K562 (cell line): ENCODE measurements around the gene GTF3C1. TPM values are rescaled to one million over a fixed set of nuclear protein-coding genes. Genes with fewer than 3 reads are reported as not detected.

Experiments
- ATAC-seq: fragments of 200-7000 bp; cut with Tn5 transposase; 3 replicates; pipeline ENCODE4 v1.9.1; 2020; ENCODE audit warnings: moderate library complexity
- BruUV-seq: library from RNA; stranded (reverse); fragments of 400-500 nt; replicated peaks from 2 replicates; lab custom pipeline; 2021; lab: Mats Ljungman, UMichigan
- CTCF ChIA-PET: fragments of 300-600 bp; formaldehyde crosslinking; extraction: SDS; loops from one replicate; lab custom pipeline; 2021; ENCODE audit warnings: low intra/inter-chr PET ratio; lab: Yijun Ruan, JAX
- POLR2A ChIA-PET: fragments of 300-600, 350-650 bp; sonication (Branson Sonifier 250); formaldehyde crosslinking; extraction: SDS; loops from one replicate; lab custom pipeline; 2021; ENCODE audit warnings: antibody characterized with exemption, inconsistent platforms; lab: Yijun Ruan, JAX
- DNase-seq, 4 experiments: peaks; one replicate each; pipeline versions ENCODE4 v3.0.0 to v3.0.0-alpha.2; 2011 to 2018; ENCODE audit warnings: low spot score in 3 of 4, mixed read lengths in 3 of 4; ENCODE audit errors: extremely low read depth in 1 of 4
- FAIRE-seq: peaks from 2 replicates; lab custom pipeline; 2011; peaks lifted over from hg19 to GRCh38; lab: Jason Lieb, UNC
- H2AFZ ChIP-seq: 2 replicates; pipeline ENCODE4 v1.6.0; 2011; ENCODE audit warnings: low read depth, low read length, control low read depth, inconsistent platforms
- H3K27ac ChIP-seq: fragments of 200-600 bp; 3 replicates; pipeline ENCODE4 v1.8.0; 2011; ENCODE audit warnings: low read depth, mild to moderate bottlenecking, control low read depth, inconsistent platforms, low read length, moderate library complexity, mixed read lengths; ENCODE audit errors: extremely low read depth
- H3K27me3 ChIP-seq, 2 experiments: fragments of 300-600 bp in 1 of 2; 2 replicates in 1 of 2; 3 replicates in 1 of 2; pipeline versions ENCODE4 v1.6.0 to v1.8.0; 2011; ENCODE audit warnings: inconsistent platforms in 2 of 2, low read length in 2 of 2, mild to moderate bottlenecking in 1 of 2, mixed read lengths in 1 of 2, moderate library complexity in 1 of 2; ENCODE audit not compliant: control insufficient read depth in 2 of 2, insufficient read depth in 2 of 2
- H3K36me3 ChIP-seq: fragments of 300-600 bp; 3 replicates; pipeline ENCODE4 v1.8.0; 2011; ENCODE audit warnings: mild to moderate bottlenecking, low read length, inconsistent platforms; ENCODE audit not compliant: control insufficient read depth, insufficient read depth
- H3K4me1 ChIP-seq, 2 experiments: fragments of 200-600 bp in 1 of 2; replicated peaks in 1 of 2; 2 replicates in 1 of 2; 3 replicates in 1 of 2; pipeline versions ENCODE4 v1.5.1 to v1.8.0; 2011; ENCODE audit warnings: inconsistent platforms in 2 of 2, low read length in 2 of 2, mild to moderate bottlenecking in 1 of 2, mixed read lengths in 1 of 2, moderate library complexity in 1 of 2; ENCODE audit not compliant: control insufficient read depth in 2 of 2, insufficient read depth in 2 of 2
- H3K4me2 ChIP-seq: 2 replicates; pipeline ENCODE4 v1.6.1; 2011; ENCODE audit warnings: low read length, control low read depth, inconsistent platforms, mixed read lengths; ENCODE audit not compliant: insufficient read depth
- H3K4me3 ChIP-seq: fragments of 200-600 bp; sonication (generic), shearing (Covaris generic); 2 replicates; pipeline ENCODE4 v1.5.1; 2016; ENCODE audit warnings: control low read depth, inconsistent platforms
- H3K79me2 ChIP-seq: fragments of 200-600 bp; 3 replicates; pipeline ENCODE4 v1.8.0; 2011; ENCODE audit warnings: low read length, inconsistent platforms; ENCODE audit not compliant: control insufficient read depth, insufficient read depth
- H3K9ac ChIP-seq, 2 experiments: 2 replicates each; pipeline versions ENCODE4 v1.6.0 to v1.6.1; 2011; ENCODE audit warnings: low read depth in 2 of 2, low read length in 2 of 2, control low read depth in 1 of 2, inconsistent platforms in 1 of 2, mild to moderate bottlenecking in 1 of 2, mixed read lengths in 1 of 2; ENCODE audit not compliant: insufficient read depth in 1 of 2
- H3K9me1 ChIP-seq: one replicate; pipeline ENCODE4 v1.6.0; 2011; ENCODE audit warnings: inconsistent platforms, mild to moderate bottlenecking, low read length, moderate library complexity; ENCODE audit not compliant: control insufficient read depth, insufficient read depth
- H3K9me3 ChIP-seq: replicated peaks from 2 replicates; pipeline ENCODE4 v1.5.1; 2011; ENCODE audit warnings: low read depth, low read length, inconsistent platforms; ENCODE audit not compliant: control insufficient read depth, insufficient read depth
- H4K20me1 ChIP-seq: replicated peaks from 2 replicates; pipeline ENCODE4 v1.6.1; 2011; ENCODE audit warnings: low read length, inconsistent platforms, mixed read lengths; ENCODE audit not compliant: control insufficient read depth, insufficient read depth
- FOXA1 ChIP-seq: fragments of 450-650 bp; IDR thresholded peaks from 2 replicates; pipeline ENCODE4 v1.6.1; 2016; ENCODE audit warnings: mild to moderate bottlenecking, borderline replicate concordance
- FOXP1 ChIP-seq: sonication (generic); formaldehyde crosslinking; IDR thresholded peaks from 2 replicates; pipeline ENCODE4 v1.8.0; 2022; ENCODE audit warnings: mild to moderate bottlenecking, missing genetic modification reagents
- NR2F6 ChIP-seq: fragments of 450-650 bp; formaldehyde crosslinking; IDR thresholded peaks from 2 replicates; pipeline ENCODE4 v1.4.0; 2020; ENCODE audit warnings: mild to moderate bottlenecking
- RBM15 ChIP-seq: fragments of 200-400 bp; formaldehyde crosslinking; IDR thresholded peaks from 2 replicates; pipeline ENCODE4 v1.6.1; 2018; ENCODE audit warnings: mild to moderate bottlenecking, low read length, moderate library complexity; ENCODE audit not compliant: insufficient read depth
- RBM22 ChIP-seq: fragments of 200-400 bp; formaldehyde crosslinking; IDR thresholded peaks from 2 replicates; pipeline ENCODE4 v1.6.1; 2018; ENCODE audit warnings: low read length, low read depth; ENCODE audit not compliant: poor library complexity, severe bottlenecking
- STAT5B ChIP-seq: fragments of 250-450 bp; sonication (Bioruptor Pico); IDR thresholded peaks from 2 replicates; pipeline ENCODE4 v1.8.0; 2021; ENCODE audit warnings: mild to moderate bottlenecking, inconsistent platforms
- ZNF436 ChIP-seq: fragments of 250-450, 450-650 bp; sonication (Bioruptor Pico); formaldehyde crosslinking; IDR thresholded peaks from 2 replicates; pipeline ENCODE4 v1.7.0; 2020; ENCODE audit warnings: mild to moderate bottlenecking
- WGBS: fragments of 100-300 bp; shearing (Covaris generic); methylation state at CpG from one replicate; pipeline ENCODE4 v1.1.6; 2016; ENCODE audit warnings: low coverage, mixed read lengths; ENCODE audit not compliant: insufficient coverage; ENCODE audit errors: missing lambda C conversion rate; 5-methylcytosine and 5-hydroxymethylcytosine counted together
- in situ Hi-C: fragments of 300-500 bp; cut with MboI; formaldehyde crosslinking; loops from 4 replicates; pipeline ENCODE4 v1.15.0; 2018; ENCODE audit warnings: inconsistent platforms, mixed read lengths
- intact Hi-C: fragments of 100-400 bp; cut with micrococcal nuclease; formaldehyde crosslinking; loops from 2 replicates; pipeline ENCODE4 v1.14.2; 2022
- polyA plus RNA-seq, 8 experiments: library from polyadenylated mRNA; depleted of rRNA in 4 of 8; stranded (reverse) in 5 of 8; unstranded in 3 of 8; fragments of >200 nt; fragmentation: Nextera tagmentation in 2 of 8; fragmentation: Illumina TruSeq in 1 of 8; extraction: Ambion mirVana in 2 of 8; extraction: Trizol in 1 of 8; gene quantifications; 2 replicates each; pipeline versions ENCODE4 v1.2.1 to v1.2.3, GENCODE V29; 2011 to 2014; ENCODE audit warnings: inconsistent platforms in 1 of 8, missing spikeins in 1 of 8
- total RNA-seq, 7 experiments: library from RNA; depleted of rRNA in 6 of 7; stranded (reverse); fragments of >200 nt in 6 of 7; fragmentation: Illumina TruSeq in 2 of 7; extraction: Trizol in 2 of 7; gene quantifications; 2 replicates each; pipeline versions ENCODE4 v1.2.1 to v1.2.3, GENCODE V29; 2011 to 2021; ENCODE audit warnings: low replicate concordance in 1 of 7
- TF ChIP-seq, protein P1 (sequence below): IDR thresholded peaks from 2 replicates; pipeline ENCODE4 v1.6.1; 2016; ENCODE audit warnings: missing genetic modification characterization, missing compliant biosample characterization
- TF ChIP-seq, protein P2 (sequence below): fragments of 250-450 bp; sonication (Bioruptor Pico); IDR thresholded peaks from 2 replicates; pipeline ENCODE4 v1.4.0; 2020
- TF ChIP-seq, protein P3 (sequence below): fragments of 250-450 bp; sonication (Bioruptor Pico); IDR thresholded peaks from 2 replicates; pipeline ENCODE4 v1.8.0; 2021; ENCODE audit warnings: moderate library complexity, mild to moderate bottlenecking, inconsistent platforms
- TF ChIP-seq, protein P4 (sequence below): sonication (generic); formaldehyde crosslinking; IDR thresholded peaks from 2 replicates; pipeline ENCODE4 v1.8.0; 2022; ENCODE audit warnings: missing genetic modification reagents, mild to moderate bottlenecking, moderate library complexity, borderline replicate concordance

Gene GTF3C1
- total and polyA plus RNA-seq, 9 of the 15 experiments (the other 6 are each of a cell fraction or from before 2014, with no cell fraction given), result 0.72 to 63.6 (median 30.9) TPM

DNA sequence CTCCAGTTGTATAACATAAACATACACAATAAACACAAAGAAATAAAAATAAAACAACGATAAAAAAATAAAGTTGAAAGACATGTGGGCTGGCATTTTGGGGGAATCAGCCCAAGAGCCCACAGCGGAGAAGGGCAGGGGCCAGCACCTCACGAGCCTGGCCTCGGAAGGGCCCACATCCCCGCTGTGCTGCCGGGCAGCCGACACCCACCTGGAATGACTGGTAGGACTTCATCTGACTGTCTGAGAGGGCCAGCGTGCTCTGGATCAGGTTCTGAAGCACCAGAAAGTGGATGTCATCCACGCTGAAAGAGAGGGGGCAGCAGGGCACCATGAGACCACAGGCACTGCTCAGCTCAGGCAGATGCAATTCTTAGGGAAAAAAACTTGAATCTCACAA, 73.5 kb downstream of the GTF3C1 start:
- DNase-seq, result no peak
- 0 out of 2 replicates have a peak, but pooled peaks cover 5% of the 10 kb centered on the region for H4K20me1 ChIP-seq
- H3K9me1 ChIP-seq, result no peaks in the 10 kb centered on the region
- POLR2A ChIA-PET, result interaction anchor here (1.3 kb wide), 1 partner anchor 9 kb away, joined by 3 read pairs; no protein-coding TSS in a partner anchor
- H3K27me3 ChIP-seq, result no peaks in the 10 kb centered on the region
- H3K4me1 ChIP-seq, result peaks cover 0 to 10% of the 10 kb centered on the region in 2 experiments; a peak in 3 of 5 replicates
- no peak overlapping the region for H2AFZ ChIP-seq
- FAIRE-seq, result no peak
- BruUV-seq, result no TSS peak
- in situ Hi-C loops, result no loop called here
- intact Hi-C loops, result no loop called here
- no peaks in the 10 kb centered on the region for H3K79me2 ChIP-seq
- no peak overlapping the region for H3K4me3 ChIP-seq
- H3K4me2 ChIP-seq, result no peak overlapping the region
- no peak overlapping the region for H3K27ac ChIP-seq
- no peaks in the 10 kb centered on the region for H3K9me3 ChIP-seq
- ATAC-seq, result no peak
- H3K9ac ChIP-seq, result no peak overlapping the region
- WGBS, result 91% methylated on average over 8 of the region's 9 CpGs
- peaks cover 89% of the 10 kb centered on the region; the same call in 2 of the 3 replicates for H3K36me3 ChIP-seq
- CTCF ChIA-PET, result no interaction called here
- TF ChIP-seq RBM15, result no peak
- no peak for TF ChIP-seq STAT5B
- no peak for TF ChIP-seq ZNF436 (CRISPR knock-in tag)
- TF ChIP-seq NR2F6 (CRISPR knock-in tag), result no peak
- TF ChIP-seq, protein P1, sequence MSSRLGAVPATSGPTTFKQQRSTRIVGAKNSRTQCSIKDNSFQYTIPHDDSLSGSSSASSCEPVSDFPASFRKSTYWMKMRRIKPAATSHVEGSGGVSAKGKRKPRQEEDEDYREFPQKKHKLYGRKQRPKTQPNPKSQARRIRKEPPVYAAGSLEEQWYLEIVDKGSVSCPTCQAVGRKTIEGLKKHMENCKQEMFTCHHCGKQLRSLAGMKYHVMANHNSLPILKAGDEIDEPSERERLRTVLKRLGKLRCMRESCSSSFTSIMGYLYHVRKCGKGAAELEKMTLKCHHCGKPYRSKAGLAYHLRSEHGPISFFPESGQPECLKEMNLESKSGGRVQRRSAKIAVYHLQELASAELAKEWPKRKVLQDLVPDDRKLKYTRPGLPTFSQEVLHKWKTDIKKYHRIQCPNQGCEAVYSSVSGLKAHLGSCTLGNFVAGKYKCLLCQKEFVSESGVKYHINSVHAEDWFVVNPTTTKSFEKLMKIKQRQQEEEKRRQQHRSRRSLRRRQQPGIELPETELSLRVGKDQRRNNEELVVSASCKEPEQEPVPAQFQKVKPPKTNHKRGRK (tag), result no peak
- TF ChIP-seq, protein P2, sequence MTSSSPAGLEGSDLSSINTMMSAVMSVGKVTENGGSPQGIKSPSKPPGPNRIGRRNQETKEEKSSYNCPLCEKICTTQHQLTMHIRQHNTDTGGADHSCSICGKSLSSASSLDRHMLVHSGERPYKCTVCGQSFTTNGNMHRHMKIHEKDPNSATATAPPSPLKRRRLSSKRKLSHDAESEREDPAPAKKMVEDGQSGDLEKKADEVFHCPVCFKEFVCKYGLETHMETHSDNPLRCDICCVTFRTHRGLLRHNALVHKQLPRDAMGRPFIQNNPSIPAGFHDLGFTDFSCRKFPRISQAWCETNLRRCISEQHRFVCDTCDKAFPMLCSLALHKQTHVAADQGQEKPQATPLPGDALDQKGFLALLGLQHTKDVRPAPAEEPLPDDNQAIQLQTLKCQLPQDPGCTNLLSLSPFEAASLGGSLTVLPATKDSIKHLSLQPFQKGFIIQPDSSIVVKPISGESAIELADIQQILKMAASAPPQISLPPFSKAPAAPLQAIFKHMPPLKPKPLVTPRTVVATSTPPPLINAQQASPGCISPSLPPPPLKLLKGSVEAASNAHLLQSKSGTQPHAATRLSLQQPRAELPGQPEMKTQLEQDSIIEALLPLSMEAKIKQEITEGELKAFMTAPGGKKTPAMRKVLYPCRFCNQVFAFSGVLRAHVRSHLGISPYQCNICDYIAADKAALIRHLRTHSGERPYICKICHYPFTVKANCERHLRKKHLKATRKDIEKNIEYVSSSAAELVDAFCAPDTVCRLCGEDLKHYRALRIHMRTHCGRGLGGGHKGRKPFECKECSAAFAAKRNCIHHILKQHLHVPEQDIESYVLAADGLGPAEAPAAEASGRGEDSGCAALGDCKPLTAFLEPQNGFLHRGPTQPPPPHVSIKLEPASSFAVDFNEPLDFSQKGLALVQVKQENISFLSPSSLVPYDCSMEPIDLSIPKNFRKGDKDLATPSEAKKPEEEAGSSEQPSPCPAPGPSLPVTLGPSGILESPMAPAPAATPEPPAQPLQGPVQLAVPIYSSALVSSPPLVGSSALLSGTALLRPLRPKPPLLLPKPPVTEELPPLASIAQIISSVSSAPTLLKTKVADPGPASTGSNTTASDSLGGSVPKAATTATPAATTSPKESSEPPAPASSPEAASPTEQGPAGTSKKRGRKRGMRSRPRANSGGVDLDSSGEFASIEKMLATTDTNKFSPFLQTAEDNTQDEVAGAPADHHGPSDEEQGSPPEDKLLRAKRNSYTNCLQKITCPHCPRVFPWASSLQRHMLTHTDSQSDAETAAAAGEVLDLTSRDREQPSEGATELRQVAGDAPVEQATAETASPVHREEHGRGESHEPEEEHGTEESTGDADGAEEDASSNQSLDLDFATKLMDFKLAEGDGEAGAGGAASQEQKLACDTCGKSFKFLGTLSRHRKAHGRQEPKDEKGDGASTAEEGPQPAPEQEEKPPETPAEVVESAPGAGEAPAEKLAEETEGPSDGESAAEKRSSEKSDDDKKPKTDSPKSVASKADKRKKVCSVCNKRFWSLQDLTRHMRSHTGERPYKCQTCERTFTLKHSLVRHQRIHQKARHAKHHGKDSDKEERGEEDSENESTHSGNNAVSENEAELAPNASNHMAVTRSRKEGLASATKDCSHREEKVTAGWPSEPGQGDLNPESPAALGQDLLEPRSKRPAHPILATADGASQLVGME (CRISPR knock-in tag), result no peak
- no peak for TF ChIP-seq RBM22
- TF ChIP-seq, protein P3, sequence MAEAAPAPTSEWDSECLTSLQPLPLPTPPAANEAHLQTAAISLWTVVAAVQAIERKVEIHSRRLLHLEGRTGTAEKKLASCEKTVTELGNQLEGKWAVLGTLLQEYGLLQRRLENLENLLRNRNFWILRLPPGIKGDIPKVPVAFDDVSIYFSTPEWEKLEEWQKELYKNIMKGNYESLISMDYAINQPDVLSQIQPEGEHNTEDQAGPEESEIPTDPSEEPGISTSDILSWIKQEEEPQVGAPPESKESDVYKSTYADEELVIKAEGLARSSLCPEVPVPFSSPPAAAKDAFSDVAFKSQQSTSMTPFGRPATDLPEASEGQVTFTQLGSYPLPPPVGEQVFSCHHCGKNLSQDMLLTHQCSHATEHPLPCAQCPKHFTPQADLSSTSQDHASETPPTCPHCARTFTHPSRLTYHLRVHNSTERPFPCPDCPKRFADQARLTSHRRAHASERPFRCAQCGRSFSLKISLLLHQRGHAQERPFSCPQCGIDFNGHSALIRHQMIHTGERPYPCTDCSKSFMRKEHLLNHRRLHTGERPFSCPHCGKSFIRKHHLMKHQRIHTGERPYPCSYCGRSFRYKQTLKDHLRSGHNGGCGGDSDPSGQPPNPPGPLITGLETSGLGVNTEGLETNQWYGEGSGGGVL (CRISPR knock-in tag), result no peak
- TF ChIP-seq, protein P4, sequence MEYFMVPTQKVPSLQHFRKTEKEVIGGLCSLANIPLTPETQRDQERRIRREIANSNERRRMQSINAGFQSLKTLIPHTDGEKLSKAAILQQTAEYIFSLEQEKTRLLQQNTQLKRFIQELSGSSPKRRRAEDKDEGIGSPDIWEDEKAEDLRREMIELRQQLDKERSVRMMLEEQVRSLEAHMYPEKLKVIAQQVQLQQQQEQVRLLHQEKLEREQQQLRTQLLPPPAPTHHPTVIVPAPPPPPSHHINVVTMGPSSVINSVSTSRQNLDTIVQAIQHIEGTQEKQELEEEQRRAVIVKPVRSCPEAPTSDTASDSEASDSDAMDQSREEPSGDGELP, result no peak
- TF ChIP-seq FOXP1, result no peak
- TF ChIP-seq FOXA1, result no peak
